GM21526 (cell line): ENCODE results near the gene PDPK1.
A peak's percentile ranks its signal among the peaks of the same experiment; 100 is the strongest.
"Not testable (repeated sequence)": the region's sequence is repeated elsewhere in the genome, so short reads cannot be mapped to it uniquely, and the experiment has no call there.

Source experiments
- ATAC-seq: cut with Tn5 transposase; IDR thresholded peaks from one replicate; pipeline ENCODE4 v1.9.1; 2021; ENCODE audit warnings: moderate library complexity; ENCODE audit not compliant: unreplicated experiment, low FRiP score

Gene PDPK1

DNA sequence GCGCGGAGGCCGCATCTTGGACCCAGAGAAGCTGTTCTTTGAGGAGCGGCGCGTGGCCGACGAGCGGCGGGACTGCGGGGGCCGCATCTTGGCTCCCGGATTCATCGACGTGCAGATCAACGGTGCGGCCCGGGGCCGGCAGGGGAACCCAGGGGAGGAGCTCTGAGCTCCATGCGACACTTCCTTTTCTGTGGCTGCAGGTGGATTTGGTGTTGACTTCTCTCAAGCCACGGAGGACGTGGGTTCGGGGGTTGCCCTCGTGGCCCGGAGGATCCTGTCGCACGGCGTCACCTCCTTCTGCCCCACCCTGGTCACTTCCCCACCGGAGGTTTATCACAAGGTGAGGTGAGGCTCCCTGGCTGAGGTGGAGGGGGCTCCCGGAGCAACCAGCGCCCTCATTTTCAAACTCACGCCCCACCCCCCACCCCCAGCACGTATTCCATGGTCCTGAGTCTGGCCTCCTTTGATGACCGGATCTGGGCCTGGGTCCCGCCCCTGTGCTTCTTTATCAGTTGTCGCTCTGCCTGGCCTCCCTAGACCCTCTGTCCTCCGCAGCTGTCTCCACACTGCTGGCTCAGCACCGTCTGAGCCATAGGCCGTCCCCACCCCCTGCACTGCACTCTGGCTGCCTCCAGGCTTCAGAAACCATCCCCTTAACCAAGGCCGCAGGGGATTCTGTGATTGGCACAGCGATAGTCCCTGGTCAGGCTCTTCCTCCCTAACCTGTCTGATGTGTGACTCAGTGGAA is 16.9 kb upstream of the PDPK1 start:
- peak; percentile 11 for ATAC-seq

DNA sequence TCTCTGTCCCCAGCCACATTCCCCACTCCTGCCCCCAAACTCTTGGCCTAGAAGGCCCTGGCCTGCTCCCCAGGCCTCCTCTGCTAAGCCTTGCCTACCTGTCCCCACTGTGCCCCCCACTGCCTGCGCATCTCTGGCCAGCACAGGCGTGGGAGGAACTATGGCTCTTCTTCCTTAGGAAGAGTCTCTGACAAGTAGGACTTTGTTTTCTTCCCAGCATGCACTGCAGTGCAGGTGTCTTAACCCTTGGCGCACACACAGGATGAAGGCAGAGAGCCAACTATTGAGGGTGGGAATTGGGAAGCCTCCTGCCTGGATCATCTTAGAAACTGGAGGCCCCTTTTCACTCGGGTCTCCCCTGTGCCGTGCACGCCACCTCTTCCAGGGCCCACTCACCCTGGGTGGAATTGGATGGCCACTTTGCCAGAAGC is 14.0 kb upstream of the PDPK1 start:
- no peak for ATAC-seq

DNA sequence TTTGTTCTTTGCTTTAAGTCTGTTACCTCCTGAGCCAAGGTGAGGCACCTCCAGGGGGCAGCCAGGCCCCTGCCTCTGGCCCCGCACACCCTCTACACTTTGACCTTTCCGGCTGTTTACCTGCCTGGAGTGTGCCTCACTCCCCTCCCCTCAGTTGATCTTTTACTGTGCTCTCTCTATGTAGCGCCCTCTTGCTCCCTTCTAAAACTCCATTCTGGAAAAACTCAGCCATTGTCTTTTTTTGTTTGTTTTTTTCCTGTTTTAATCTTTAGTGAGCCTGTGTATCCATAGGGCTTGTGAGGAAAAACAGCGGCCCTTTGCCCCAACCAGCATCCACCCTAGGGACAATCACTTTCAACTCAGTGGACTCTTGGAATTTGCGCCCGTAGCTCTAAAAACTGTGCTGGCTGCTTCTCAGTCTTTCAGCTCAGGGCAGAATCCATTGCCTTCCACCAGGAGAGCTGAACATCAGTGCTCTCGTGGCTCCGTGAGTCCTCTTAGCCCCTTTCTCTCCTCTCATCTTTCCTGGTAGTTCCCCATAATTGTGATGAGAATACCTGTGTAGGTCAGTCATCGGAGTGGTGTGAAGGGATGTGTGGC is 13.4 kb upstream of the PDPK1 start:
- ATAC-seq: no peak

DNA sequence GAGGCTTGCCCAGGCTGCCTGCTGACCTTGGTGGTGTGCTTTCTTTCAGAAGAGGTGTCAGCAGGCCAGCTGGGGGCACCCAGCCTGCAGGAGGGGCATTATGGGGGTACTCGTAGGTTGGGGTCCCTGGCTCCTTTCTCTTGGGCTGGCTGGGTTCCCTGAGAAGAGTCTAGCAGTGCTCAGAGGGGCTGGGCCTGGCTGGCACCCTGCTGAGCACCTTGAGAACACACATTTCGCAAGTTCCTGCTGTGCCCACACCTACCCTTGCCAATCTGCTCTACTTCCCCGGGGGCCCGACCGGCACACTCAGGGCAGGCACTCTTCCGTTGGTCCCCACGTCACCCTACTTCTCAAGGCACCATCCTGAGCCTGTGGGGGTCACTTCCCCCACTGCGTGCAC is 11.7 kb upstream of the PDPK1 start:
- no peak for ATAC-seq

DNA sequence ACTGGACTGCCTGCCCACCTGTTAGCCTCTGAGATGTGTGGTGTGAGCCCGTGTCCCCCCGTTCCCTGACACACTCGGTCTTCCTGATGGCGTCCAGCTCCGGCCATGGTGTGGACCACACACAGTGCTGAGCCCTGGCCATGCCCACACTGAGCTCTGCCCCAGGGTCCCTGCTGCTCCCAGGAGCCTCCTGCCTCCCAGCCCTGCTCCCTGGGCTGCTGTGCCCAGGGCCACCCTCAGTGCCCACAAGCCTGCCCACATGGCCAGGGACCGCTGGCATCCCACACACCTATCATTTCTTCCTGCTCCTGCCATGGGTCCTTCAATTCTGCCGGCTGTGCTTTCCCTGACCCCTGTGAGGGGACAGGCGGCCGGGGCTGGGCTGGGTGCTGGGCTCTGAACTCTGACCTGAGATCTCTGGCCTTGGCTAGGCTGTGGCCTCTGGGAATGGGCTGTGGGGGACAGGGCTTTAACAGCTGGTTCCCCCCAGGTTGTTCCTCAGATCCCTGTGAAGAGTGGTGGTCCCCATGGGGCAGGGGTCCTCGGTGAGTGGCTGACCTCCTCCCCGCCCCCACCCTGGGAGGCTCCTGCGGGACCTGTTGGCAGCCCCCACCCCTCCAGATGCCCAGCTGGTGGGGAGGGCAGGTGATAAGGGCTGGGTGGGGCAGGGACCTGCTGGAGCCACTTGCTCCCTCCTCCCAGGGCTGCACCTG is 10.6 kb upstream of the PDPK1 start:
- no peak for ATAC-seq

DNA sequence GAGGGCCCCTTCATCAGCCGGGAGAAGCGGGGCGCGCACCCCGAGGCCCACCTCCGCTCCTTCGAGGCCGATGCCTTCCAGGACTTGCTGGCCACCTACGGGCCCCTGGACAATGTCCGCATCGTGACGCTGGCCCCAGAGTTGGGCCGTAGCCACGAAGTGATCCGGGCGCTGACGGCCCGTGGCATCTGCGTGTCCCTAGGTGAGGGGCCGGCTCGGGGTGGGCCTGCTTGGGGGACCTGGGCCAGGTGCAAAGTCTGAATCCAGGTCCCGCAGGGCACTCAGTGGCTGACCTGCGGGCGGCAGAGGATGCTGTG is 10.1 kb upstream of the PDPK1 start:
- no peak for ATAC-seq

DNA sequence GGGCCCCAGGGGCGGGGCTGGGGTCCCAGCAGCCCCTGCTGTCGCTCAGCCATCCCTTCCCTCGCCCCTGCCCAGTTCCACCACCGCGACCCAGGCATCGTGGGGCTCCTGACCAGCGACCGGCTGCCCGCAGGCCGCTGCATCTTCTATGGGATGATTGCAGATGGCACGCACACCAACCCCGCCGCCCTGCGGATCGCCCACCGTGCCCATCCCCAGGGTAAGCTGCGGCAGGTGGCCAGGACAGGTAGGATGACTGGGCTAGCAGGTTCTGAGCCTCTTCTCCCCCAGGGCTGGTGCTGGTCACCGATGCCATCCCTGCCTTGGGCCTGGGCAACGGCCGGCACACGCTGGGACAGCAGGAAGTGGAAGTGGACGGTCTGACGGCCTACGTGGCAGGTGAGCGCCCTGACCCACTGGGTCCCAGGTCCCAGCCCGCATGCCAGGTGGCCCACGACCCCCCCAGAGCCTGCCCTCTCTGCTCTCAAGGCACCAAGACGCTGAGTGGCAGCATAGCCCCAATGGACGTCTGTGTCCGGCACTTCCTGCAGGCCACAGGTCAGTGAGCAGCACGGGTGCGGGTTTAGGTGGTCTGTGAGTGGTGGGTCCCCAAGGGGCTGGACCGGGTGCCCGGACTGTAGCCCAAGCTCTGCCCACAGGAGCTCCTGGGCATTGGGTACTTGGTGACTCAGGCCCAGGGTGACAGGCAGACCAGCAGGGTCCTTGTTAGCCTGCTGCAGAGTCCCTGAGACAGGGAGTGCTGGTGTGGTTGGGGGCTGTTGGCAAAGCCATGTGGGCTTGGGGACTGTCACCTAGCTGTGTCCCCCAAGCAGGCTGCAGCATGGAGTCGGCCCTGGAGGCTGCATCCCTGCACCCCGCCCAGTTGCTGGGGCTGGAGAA is 9.4 kb upstream of the PDPK1 start:
- no peak for ATAC-seq

DNA sequence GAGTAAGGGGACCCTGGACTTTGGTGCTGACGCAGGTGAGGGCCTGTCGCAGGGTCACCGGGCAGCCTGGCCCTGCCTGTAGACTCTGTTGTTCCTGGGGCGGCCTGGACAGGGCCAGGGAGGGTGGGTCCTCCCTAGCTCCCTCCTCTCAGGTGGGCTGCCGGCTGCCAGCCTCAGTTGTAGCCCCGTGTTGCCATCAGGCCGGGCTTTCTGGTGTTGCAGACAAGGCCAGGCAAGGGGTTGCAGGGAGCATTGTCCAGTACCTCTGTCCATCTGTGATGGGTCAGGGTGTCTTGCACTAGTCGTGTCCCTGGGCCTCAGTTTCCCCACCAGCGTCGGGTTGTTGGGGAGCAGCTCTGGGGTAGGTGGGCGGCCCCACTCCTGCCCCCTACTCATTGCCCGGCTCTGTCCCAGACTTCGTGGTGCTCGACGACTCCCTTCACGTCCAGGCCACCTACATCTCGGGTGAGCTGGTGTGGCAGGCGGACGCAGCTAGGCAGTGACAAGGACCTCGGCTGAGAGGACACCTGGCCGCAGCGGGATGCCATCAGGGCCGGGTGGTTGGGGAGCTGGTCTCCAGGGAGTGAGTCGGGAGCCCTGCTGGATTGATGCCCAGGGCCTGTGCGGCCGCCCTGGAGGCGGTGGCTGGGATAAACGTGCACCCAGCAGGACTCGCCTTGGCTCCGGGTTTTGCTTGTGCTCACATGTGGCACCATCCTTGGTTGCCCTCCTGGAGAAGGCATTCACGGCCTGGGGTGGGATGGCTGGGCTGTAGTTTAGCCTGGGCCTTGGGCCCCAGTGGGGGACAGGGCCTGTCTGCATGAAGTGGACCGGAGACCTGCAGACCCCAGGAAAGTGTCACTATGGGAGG is 8.5 kb upstream of the PDPK1 start:
- no peak for ATAC-seq

GRCh38 chr16:2529961-2530628 is 7.7 kb upstream of the PDPK1 start:
- no peak for ATAC-seq

- no peak for ATAC-seq
Measured at GRCh38 chr16:2530629-2531318, 7.0 kb upstream of the PDPK1 start.

DNA sequence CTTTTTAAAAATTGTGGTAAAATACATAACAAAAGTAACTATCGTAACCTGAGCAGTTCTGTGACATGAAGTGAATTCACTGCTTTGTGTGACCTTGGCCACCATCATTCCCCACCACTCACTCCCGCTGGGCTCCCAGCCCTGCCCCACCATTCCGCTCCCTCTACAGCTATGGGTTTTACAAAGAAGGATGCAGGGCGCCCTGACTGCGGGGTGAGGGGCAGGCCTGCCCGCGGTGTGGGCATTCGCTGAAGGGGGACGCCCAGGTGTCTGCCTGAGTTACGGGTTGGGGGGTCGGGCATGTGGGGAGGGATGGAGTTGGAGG is 6.5 kb upstream of the PDPK1 start, which contains the start of gene CEMP1:
TSS of gene CEMP1 (minus strand) at position 38 of the 325 bp plus-strand sequence. CDS start 335 bp downstream, outside the sequence.
- ATAC-seq: no peak

DNA sequence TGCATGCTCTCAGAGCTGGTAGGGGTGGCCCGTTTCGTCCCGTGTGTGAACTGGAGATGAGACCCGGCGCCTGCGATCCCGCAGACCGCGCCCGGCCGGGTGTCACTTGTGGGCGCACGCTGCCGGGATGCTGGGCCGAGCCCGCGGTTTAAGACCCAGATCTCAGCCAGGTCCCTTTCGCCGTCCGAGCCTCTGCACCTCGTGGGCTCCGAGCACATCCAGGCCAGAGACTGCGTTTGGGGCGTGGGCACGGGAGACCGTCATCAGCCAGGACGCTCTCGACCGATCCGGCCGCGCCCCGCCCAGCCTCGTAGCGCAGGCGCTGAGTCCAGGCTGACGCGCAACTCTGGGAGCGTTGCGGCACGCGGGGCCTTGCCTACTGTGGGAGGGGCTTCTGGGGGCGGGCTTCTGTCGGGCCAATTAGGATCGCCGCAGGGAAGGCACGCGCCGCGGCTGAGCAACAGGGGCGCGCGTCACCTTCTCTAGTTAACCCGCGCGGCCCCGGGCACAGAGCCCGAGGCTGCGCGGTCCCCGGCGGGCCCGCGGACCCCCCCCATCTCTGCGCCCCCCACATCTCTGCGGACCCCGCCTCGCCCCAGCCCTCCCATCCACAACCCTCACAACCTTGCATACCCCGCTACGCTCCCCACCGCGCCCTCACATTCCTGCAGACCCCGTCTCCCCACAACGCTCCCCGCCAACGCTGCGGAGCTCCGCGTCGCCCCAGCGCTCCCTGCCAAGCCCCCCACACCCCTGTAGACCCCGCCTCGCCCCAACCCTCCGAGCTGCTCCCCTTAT is 5.9 kb upstream of the PDPK1 start:
- peak; percentile 69 for ATAC-seq

GRCh38 chr16:2532494-2533141 is 5.2 kb upstream of the PDPK1 start:
- ATAC-seq: no peak

DNA sequence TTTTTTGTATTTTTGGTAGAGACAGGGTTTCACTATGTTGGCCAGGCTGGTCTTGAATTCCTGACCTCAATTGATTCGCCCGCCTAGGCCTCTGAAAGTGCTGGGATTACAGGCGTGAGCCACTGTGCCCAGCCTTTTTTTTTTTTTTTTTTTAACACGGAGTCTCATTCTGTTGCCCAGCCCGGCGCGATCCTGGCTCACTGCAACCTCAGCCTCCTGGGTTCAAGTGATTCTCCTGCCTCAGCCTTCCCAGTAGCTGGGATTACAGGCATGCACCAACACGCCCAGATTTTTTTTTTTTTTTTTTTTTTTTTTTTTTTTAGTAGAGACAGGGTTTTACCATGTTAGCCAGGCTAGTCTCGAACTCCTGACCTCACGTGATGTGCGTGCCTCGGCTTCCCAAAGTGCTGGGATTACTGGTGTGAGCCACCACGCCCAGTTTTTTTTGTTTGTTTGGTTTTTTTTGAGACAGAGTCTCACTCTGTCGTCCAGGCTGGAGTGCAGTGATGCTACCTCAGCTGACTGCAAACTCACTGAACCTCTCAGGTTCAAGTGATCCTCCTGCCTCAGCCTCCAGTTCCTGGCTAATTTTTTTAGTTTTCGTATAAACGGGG is 4.6 kb upstream of the PDPK1 start:
- not testable (repeated sequence) for ATAC-seq

GRCh38 chr16:2533912-2534311 is 3.9 kb upstream of the PDPK1 start:
- ATAC-seq: no peak

DNA sequence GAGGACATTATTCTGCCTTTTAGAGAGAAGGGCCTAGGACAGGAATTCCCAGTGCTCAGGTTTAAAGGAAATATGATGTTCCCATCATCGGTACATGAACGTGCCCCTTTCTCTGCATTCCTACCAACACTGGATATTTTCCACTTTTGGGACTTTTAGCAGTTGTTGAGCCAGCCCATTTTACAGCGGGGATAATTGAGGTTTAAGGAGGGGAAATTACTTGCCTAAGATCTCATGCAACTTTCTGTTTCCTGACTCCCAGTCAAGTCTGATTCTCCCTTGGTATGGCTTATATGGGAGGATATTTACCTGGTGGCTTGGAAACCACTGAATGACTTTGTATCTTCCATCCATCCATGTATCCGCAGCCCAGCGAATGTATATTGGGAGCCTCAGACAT is 3.5 kb upstream of the PDPK1 start:
- ATAC-seq: not testable (repeated sequence)

DNA sequence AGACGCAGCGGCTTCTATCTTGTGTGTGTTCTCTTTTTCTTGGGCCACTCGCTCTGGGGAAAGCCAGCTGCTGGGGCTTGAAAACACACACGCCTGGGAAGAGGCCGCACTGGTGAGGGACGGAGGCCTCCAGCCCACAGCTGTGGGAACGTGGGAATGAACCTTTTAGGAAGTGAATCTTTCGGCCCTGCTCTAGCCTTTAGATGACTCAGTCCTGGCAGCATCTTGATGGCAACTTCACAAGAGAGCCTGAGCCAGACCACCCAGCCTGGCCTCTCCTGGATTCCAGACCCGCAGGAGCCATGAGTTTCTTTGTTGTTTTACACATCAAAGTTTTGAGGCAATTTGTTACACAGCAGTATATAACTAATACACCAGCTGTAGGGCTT is 2.2 kb upstream of the PDPK1 start:
- ATAC-seq: no peak
